HG03565 (cell line): ENCODE measurements around the gene CD247.

Experiments used
- ATAC-seq: cut with Tn5 transposase; IDR thresholded peaks from one replicate; pipeline ENCODE4 v1.9.1; 2021; ENCODE audit warnings: mild to moderate bottlenecking, moderate library complexity; ENCODE audit not compliant: unreplicated experiment

The CD247 gene

GRCh38 chr1:167419245-167419644 is 99.1 kb downstream of the CD247 start:
- ATAC-seq: no peak

GRCh38 chr1:167418391-167418790 is 99.9 kb downstream of the CD247 start:
- ATAC-seq: no peak

GRCh38 chr1:167416506-167416905 is 101.8 kb downstream of the CD247 start:
- no peak for ATAC-seq

- no peak for ATAC-seq
Observed at GRCh38 chr1:167413328-167413727, 105.0 kb downstream of the CD247 start.

- no peak for ATAC-seq
Observed at GRCh38 chr1:167412920-167413319, 105.4 kb downstream of the CD247 start.

- ATAC-seq: no peak
Observed at GRCh38 chr1:167412072-167412471, 106.3 kb downstream of the CD247 start.

GRCh38 chr1:167409183-167409582 is 109.1 kb downstream of the CD247 start:
- no peak for ATAC-seq

- no peak for ATAC-seq
Observed at GRCh38 chr1:167408355-167408754, 110.0 kb downstream of the CD247 start.

GRCh38 chr1:167404908-167405307 is 113.4 kb downstream of the CD247 start:
- ATAC-seq: no peak

- no peak for ATAC-seq
Observed at GRCh38 chr1:167404161-167404888, 114.0 kb downstream of the CD247 start.

GRCh38 chr1:167401260-167401873 is 117.0 kb downstream of the CD247 start:
- ATAC-seq: peak; percentile 68

GRCh38 chr1:167400359-167400953 is 117.9 kb downstream of the CD247 start:
- ATAC-seq: no peak

- ATAC-seq: no peak
Observed at GRCh38 chr1:167392200-167392696, 126.1 kb downstream of the CD247 start.

- ATAC-seq: no peak
Observed at GRCh38 chr1:167388976-167389375, 129.4 kb downstream of the CD247 start.

GRCh38 chr1:167387251-167387910 is 130.9 kb downstream of the CD247 start:
- ATAC-seq: no peak
